ENCODE measurements around the gene ENAH.
A peak's percentile ranks its signal among the peaks of the same experiment; 100 is the strongest.
"Not testable (repeated sequence)": the region's sequence is repeated elsewhere in the genome, so short reads cannot be mapped to it uniquely, and the experiment has no call there.

ENAH gene

GRCh38 chr1:225652729-225653462 lies at the start of gene ENAH:
ENAH (minus strand) TSS chr1:225653123; CDS start chr1:225652690, 433 bp downstream.
- Histone ChIP-seq H3K27ac (no peak within 1 kb of the TSS), H3K36me3 (ENCODE audit: insufficient read depth) (no peaks in the 10 kb centered on the region), H3K4me3 (IDR thresholded peaks at IDR 0.05; ENCODE audit: insufficient read depth, low read depth, low read length) (peak within 1 kb of the TSS; percentile 91), H4K20me1 (ENCODE audit: insufficient read depth) (no peaks in the 10 kb centered on the region), H2AFZ (ENCODE audit: low read depth) (peak within 1 kb of the TSS; percentile 94), H3K79me2 (ENCODE audit: insufficient read depth, low read depth) (peaks cover 3% of the 10 kb centered on the region; the same call in 1 of the 2 replicates), H3K4me1 (ENCODE audit: low read depth, poor library complexity, severe bottlenecking) (peaks cover 10% of the 10 kb centered on the region), H3K4me2 (peak within 1 kb of the TSS; percentile 84), H3K9ac (peak within 1 kb of the TSS; percentile 66), H3K27me3 (ENCODE audit: insufficient read depth, low read depth) (no peaks in the 10 kb centered on the region; the same call in 1 of the 2 replicates)
- no peak for TF ChIP-seq CTCF (conservative IDR thresholded peaks at IDR 0.05; ENCODE audit: low read depth, low read length)

DNA sequence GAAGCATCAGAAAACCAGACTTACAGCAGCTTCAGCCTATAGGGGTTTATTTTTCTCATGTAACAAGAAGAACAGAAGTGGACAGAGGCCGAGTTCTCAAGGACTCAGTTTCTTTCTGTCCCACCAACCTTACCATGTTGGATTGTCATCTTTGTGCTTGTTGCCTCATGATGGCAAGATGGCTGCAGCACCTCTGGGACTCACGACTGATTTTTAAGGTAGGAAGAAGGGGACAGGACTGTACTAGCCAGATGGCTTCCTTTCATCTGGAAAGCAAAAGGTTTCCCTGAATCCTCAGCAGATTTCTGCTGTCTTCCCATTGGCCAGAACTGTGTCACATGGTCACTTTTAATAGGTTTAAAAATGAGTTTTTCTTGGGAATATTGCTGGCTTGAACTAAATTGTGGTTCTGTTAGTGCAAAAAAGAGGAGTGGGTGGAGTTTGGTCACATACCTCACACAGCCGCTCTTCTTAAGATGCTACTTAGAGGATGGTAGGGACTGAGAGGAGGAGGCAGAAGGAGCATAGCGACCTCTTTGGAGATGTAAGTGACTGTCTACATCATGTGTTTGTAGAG lies 48.1 kb upstream of the ENAH start:
- Histone ChIP-seq H3K79me2 (ENCODE audit: insufficient read depth, low read depth) (no peaks in the 10 kb centered on the region), H3K4me3 (IDR thresholded peaks at IDR 0.05; ENCODE audit: insufficient read depth, low read depth, low read length) (no peak overlapping the region), H3K36me3 (ENCODE audit: insufficient read depth) (no peaks in the 10 kb centered on the region), H2AFZ (ENCODE audit: low read depth) (no peak overlapping the region), H3K27ac (no peak overlapping the region), H3K9ac (no peak overlapping the region), H3K4me1 (ENCODE audit: low read depth, poor library complexity, severe bottlenecking) (no peaks in the 10 kb centered on the region), H3K27me3 (ENCODE audit: insufficient read depth, low read depth) (no peaks in the 10 kb centered on the region), H4K20me1 (ENCODE audit: insufficient read depth) (no peaks in the 10 kb centered on the region), H3K4me2 (no peak overlapping the region)
- TF ChIP-seq CTCF (conservative IDR thresholded peaks at IDR 0.05; ENCODE audit: low read depth, low read length): no peak

- H3K9ac ChIP-seq: no peak overlapping the region
- H3K27ac ChIP-seq: no peak overlapping the region
- no peaks in the 10 kb centered on the region for H3K4me1 ChIP-seq (ENCODE audit: low read depth, poor library complexity, severe bottlenecking)
- no peak overlapping the region for H3K4me3 ChIP-seq (IDR thresholded peaks at IDR 0.05; ENCODE audit: insufficient read depth, low read depth, low read length)
- TF ChIP-seq CTCF (conservative IDR thresholded peaks at IDR 0.05; ENCODE audit: low read depth, low read length): no peak
- no peaks in the 10 kb centered on the region for H3K79me2 ChIP-seq (ENCODE audit: insufficient read depth, low read depth)
- no peaks in the 10 kb centered on the region for H3K36me3 ChIP-seq (ENCODE audit: insufficient read depth)
- H3K4me2 ChIP-seq: no peak overlapping the region
- no peaks in the 10 kb centered on the region for H3K27me3 ChIP-seq (ENCODE audit: insufficient read depth, low read depth)
- H2AFZ ChIP-seq (ENCODE audit: low read depth): no peak overlapping the region
- H4K20me1 ChIP-seq (ENCODE audit: insufficient read depth): no peaks in the 10 kb centered on the region
These were observed 47.4 kb upstream of the ENAH start for GRCh38 chr1:225700164-225700821.

DNA sequence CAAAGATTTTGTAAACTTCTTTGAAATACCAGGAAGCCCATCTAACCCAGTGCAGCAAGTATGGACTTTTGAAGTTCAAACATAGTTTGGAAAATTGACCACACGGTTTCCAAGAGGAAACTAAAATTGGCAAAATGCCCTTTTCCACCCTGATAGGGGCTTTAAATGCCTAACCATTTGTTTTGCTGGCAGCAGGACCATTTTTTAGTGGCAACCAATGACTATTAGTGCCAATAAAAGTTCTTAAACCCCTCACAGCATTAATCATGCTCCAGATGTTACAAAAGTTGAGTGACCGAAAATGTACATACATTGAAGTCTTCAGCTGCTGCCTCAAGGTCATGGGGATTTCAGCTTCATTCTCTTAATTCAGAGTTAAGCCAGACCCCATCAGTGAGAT lies 46.4 kb upstream of the ENAH start:
- no peaks in the 10 kb centered on the region for H3K27me3 ChIP-seq (ENCODE audit: insufficient read depth, low read depth)
- no peaks in the 10 kb centered on the region for H3K4me1 ChIP-seq (ENCODE audit: low read depth, poor library complexity, severe bottlenecking)
- no peak overlapping the region for H2AFZ ChIP-seq (ENCODE audit: low read depth)
- H3K27ac ChIP-seq: no peak overlapping the region
- no peak overlapping the region for H3K4me2 ChIP-seq
- no peaks in the 10 kb centered on the region for H3K36me3 ChIP-seq (ENCODE audit: insufficient read depth)
- no peak overlapping the region for H3K4me3 ChIP-seq (IDR thresholded peaks at IDR 0.05; ENCODE audit: insufficient read depth, low read depth, low read length)
- no peak overlapping the region for H3K9ac ChIP-seq
- no peaks in the 10 kb centered on the region for H3K79me2 ChIP-seq (ENCODE audit: insufficient read depth, low read depth)
- no peaks in the 10 kb centered on the region for H4K20me1 ChIP-seq (ENCODE audit: insufficient read depth)
- TF ChIP-seq CTCF (conservative IDR thresholded peaks at IDR 0.05; ENCODE audit: low read depth, low read length): no peak

DNA sequence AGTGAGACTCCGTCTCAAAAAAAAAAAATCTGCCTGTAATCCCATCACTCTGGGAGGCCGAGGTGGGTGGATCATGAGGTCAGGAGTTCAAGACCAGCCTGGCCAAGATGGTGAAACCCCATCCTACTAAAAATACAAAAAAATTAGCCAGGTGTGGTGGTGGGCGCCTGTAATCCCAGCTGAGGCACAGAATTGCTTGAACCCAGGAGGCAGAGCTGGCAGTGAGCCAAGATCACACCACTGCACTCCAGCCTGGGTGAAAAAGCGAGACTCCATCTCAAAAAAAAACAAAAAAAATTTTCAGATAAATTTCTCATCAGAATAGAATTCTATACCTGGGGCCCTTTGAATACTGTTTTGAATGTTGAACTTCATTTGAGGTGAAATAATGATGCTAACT lies 45.3 kb upstream of the ENAH start:
- H3K4me2 ChIP-seq; H3K9ac ChIP-seq; H4K20me1 ChIP-seq (ENCODE audit: insufficient read depth); H3K27me3 ChIP-seq (ENCODE audit: insufficient read depth, low read depth); H3K79me2 ChIP-seq (ENCODE audit: insufficient read depth, low read depth); H3K4me1 ChIP-seq (ENCODE audit: low read depth, poor library complexity, severe bottlenecking); H3K4me3 ChIP-seq (IDR thresholded peaks at IDR 0.05; ENCODE audit: insufficient read depth, low read depth, low read length); H3K36me3 ChIP-seq (ENCODE audit: insufficient read depth); H2AFZ ChIP-seq (ENCODE audit: low read depth); H3K27ac ChIP-seq: not testable (repeated sequence)

Measured in KMS-11 (cell line).